Loucy (cell line): Measurements from ENCODE around the gene KRT86.

ENCODE experiments used
- H2AFZ ChIP-seq: fragments of 200-600 bp; sonication (generic); 2 replicates; pipeline ENCODE4 v1.6.0; 2016; ENCODE audit warnings: antibody characterized with exemption, mild to moderate bottlenecking, low read length, moderate library complexity
- H3F3A ChIP-seq: fragments of 200-600 bp; 2 replicates; pipeline ENCODE4 v1.6.0; 2016; ENCODE audit warnings: antibody characterized with exemption, low read depth, mild to moderate bottlenecking
- H3K27me3 ChIP-seq: fragments of 200-600 bp; sonication (generic); 2 replicates; pipeline ENCODE4 v1.6.1; 2014; ENCODE audit warnings: low read length, mild to moderate bottlenecking; ENCODE audit not compliant: insufficient read depth, poor library complexity, severe bottlenecking
- H3K36me3 ChIP-seq: fragments of 200-600 bp; sonication (generic); 2 replicates; pipeline ENCODE4 v1.6.1; 2016; ENCODE audit warnings: low read length; ENCODE audit not compliant: insufficient read depth
- H3K4me1 ChIP-seq: fragments of 200-600 bp; sonication (generic); 2 replicates; pipeline ENCODE4 v1.5.1; 2014; ENCODE audit warnings: low read length, mild to moderate bottlenecking; ENCODE audit not compliant: insufficient read depth, poor library complexity, severe bottlenecking
- H3K4me2 ChIP-seq: fragments of 200-600 bp; sonication (generic); 2 replicates; pipeline ENCODE4 v1.6.0; 2014; ENCODE audit warnings: antibody characterized with exemption, low read length, low read depth, mild to moderate bottlenecking; ENCODE audit not compliant: poor library complexity, severe bottlenecking
- H3K4me3 ChIP-seq: fragments of 200-600 bp; sonication (generic); 2 replicates; pipeline ENCODE4 v1.5.1; 2014; ENCODE audit warnings: low read length, mild to moderate bottlenecking, mixed read lengths; ENCODE audit not compliant: poor library complexity, severe bottlenecking
- H3K79me2 ChIP-seq: fragments of 200-600 bp; sonication (generic); 2 replicates; pipeline ENCODE4 v1.6.1; 2014; ENCODE audit warnings: low read length; ENCODE audit not compliant: insufficient read depth
- H3K9ac ChIP-seq: fragments of 200-600 bp; sonication (generic); 2 replicates; pipeline ENCODE4 v1.6.0; 2014; ENCODE audit warnings: mild to moderate bottlenecking, low read depth, low read length, moderate library complexity; ENCODE audit not compliant: poor library complexity, severe bottlenecking
- H3K9me2 ChIP-seq: fragments of 200-600 bp; sonication (generic); replicated peaks from 2 replicates; pipeline ENCODE4 v1.6.1; 2016; ENCODE audit warnings: low read depth, low read length, mixed read lengths
- H3K9me3 ChIP-seq: fragments of 200-600 bp; sonication (generic); 2 replicates; pipeline ENCODE4 v1.6.1; 2014; ENCODE audit warnings: mild to moderate bottlenecking, antibody characterized with exemption, low read length, low read depth; ENCODE audit not compliant: insufficient read depth
- H4K20me1 ChIP-seq: fragments of 200-600 bp; sonication (generic); 2 replicates; pipeline ENCODE4 v1.6.0; 2014; ENCODE audit warnings: antibody characterized with exemption, low read length, mild to moderate bottlenecking; ENCODE audit not compliant: insufficient read depth, poor library complexity, severe bottlenecking
- EZH2phosphoT487 ChIP-seq: fragments of 200-600 bp; IDR thresholded peaks from 2 replicates; pipeline ENCODE4 v1.6.1; 2018; ENCODE audit warnings: antibody characterized with exemption, mild to moderate bottlenecking, moderate library complexity, borderline replicate concordance
- TF ChIP-seq, protein P1 (sequence below): fragments of 200-600 bp; sonication (generic); conservative IDR thresholded peaks from 2 replicates; pipeline ENCODE4 v1.5.1; 2014; ENCODE audit warnings: mild to moderate bottlenecking, antibody characterized with exemption, low read length

The KRT86 gene

DNA sequence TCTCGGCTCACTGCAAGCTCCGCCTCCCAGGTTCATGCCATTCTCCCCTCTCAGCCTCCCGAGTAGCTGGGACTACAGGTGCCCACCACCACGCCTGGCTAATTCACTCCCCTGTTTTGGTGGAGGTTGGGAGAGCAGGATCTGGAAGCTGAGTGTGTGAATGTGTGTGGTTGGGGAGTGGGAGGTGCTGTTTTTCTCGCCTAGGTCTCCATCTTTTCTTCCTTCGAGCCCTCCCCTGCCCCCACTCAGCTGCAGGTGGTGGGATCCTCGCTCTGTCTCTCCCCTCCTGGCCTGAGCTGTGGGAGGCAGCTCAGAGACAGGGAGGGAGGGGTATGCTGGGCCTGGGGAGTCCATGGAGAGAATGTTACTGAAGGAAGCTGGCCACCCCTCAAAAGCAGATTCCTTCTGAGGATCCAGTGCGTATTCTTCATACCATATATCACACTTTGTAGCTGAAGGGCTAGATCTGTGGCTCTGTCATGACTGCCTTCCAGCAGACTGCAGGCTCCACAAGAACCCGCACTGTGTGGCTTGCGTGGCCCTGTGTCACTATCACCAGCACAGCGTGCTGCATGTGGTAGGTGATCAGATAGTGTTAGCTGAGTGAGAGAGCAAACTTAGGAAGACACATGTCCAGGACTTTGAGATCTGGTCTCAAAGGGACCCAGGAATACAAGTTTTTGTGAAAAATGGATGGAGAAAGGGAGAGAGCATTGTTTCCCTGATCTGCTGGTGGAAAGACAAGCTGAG lies 44.0 kb downstream of the KRT86 start:
- Histone ChIP-seq H3K4me3 (no peak overlapping the region), H3K36me3 (no peaks in the 10 kb centered on the region), H3K9me3 (no peaks in the 10 kb centered on the region), H3K4me2 (no peak overlapping the region), H3K79me2 (no peaks in the 10 kb centered on the region), H3F3A (no peaks in the 10 kb centered on the region), H3K9me2 (no peaks in the 10 kb centered on the region), H4K20me1 (no peaks in the 10 kb centered on the region), H3K9ac (no peak overlapping the region), H3K27me3 (no peaks in the 10 kb centered on the region), H3K4me1 (peaks cover 5% of the 10 kb centered on the region), H2AFZ (no peak overlapping the region)
- TF ChIP-seq, protein P1, sequence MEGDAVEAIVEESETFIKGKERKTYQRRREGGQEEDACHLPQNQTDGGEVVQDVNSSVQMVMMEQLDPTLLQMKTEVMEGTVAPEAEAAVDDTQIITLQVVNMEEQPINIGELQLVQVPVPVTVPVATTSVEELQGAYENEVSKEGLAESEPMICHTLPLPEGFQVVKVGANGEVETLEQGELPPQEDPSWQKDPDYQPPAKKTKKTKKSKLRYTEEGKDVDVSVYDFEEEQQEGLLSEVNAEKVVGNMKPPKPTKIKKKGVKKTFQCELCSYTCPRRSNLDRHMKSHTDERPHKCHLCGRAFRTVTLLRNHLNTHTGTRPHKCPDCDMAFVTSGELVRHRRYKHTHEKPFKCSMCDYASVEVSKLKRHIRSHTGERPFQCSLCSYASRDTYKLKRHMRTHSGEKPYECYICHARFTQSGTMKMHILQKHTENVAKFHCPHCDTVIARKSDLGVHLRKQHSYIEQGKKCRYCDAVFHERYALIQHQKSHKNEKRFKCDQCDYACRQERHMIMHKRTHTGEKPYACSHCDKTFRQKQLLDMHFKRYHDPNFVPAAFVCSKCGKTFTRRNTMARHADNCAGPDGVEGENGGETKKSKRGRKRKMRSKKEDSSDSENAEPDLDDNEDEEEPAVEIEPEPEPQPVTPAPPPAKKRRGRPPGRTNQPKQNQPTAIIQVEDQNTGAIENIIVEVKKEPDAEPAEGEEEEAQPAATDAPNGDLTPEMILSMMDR: no peak
- no peak for TF ChIP-seq EZH2phosphoT487

DNA sequence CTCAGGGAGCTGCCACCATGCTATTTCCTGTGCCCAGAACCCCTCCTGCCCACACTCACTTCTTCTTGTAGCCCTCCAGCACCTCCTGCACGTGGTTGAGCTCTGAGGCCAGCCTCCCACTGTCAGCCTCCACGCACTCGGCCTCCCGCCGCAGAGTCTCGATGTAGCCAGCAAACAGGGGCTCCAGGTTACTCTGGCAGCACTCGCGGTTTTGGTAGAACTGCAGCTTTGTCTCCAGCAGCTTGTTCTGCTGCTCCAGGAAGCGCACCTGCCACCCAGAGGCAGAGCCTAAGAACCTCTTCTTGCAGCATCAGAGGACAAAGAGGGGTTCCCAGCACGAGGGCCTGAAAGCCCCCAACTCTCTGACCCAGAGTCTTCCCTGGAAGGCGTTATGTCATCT lies 44.7 kb downstream of the KRT86 start:
- H4K20me1 ChIP-seq: no peaks in the 10 kb centered on the region
- no peaks in the 10 kb centered on the region for H3F3A ChIP-seq
- no peaks in the 10 kb centered on the region for H3K27me3 ChIP-seq
- no peak overlapping the region for H3K4me3 ChIP-seq
- H3K79me2 ChIP-seq: no peaks in the 10 kb centered on the region
- H3K9ac ChIP-seq: no peak overlapping the region
- H3K4me2 ChIP-seq: no peak overlapping the region
- TF ChIP-seq, protein P1: peak; percentile 57
- TF ChIP-seq EZH2phosphoT487: no peak
- no peaks in the 10 kb centered on the region for H3K36me3 ChIP-seq
- no peaks in the 10 kb centered on the region for H3K9me2 ChIP-seq
- H3K4me1 ChIP-seq: peaks cover 5% of the 10 kb centered on the region
- no peaks in the 10 kb centered on the region for H3K9me3 ChIP-seq
- no peak overlapping the region for H2AFZ ChIP-seq

DNA sequence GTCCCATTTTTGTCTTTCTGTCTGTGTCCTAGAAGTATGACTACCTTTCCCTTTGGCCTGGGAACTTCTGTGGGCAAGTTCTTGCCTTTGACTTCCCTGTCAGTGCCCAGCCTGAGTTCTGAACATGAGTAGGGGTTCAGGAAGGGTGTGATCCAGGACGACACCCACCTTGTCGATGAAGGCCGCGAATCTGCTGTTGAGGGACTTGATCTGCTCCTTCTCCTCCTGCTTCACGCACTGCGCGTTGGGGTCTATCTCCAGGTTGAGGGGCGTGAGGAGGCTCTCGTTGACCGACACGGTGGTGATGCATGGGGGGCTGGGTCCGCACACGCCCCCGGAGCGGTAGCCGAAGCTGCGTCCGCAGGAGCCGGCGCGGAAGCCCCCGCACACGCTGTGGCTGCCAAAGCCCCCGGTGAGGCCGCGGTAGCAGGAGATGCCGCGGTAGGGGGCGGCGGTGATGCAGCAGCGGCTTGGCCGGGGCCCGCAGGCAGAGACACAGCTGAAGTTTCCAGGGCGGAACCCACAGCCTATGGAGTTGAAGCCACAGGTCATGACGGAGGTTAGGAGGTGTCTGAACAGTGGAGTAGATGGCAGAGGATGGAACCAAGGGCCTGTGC lies 46.4 kb downstream of the KRT86 start, which contains the start of gene KRT83:
KRT83 (minus strand) TSS at position 615 of the 617 bp plus-strand sequence; CDS start at position 552, 63 bp downstream.
- H3K27me3 ChIP-seq: no peaks in the 10 kb centered on the region

More for the DNA sequence above, 46.4 kb downstream of the KRT86 start, which contains the start of gene KRT83:
- Histone ChIP-seq H2AFZ (no peak within 1 kb of the TSS), H4K20me1 (no peaks in the 10 kb centered on the region), H3K4me1 (peaks cover 5% of the 10 kb centered on the region), H3K79me2 (no peaks in the 10 kb centered on the region), H3K9me2 (no peaks in the 10 kb centered on the region), H3K9ac (no peak within 1 kb of the TSS), H3K4me3 (no peak within 1 kb of the TSS), H3K9me3 (no peaks in the 10 kb centered on the region), H3F3A (no peaks in the 10 kb centered on the region), H3K36me3 (no peaks in the 10 kb centered on the region), H3K4me2 (no peak within 1 kb of the TSS)
- TF ChIP-seq EZH2phosphoT487: no peak
- TF ChIP-seq, protein P1: no peak
